ENCODE measurements around the gene TTI1. TPM values are rescaled to one million over a fixed set of nuclear protein-coding genes. Genes with fewer than 3 reads are reported as not detected.

Gene TTI1
- total RNA-seq, 2 donors from 2014 or later, result 9.6 to 13.6 TPM

- intact Hi-C loops (cut with DNase I, micrococcal nuclease), result no loop called here
- ATAC-seq, result no peak
Measured at GRCh38 chr20:37995856-37996605, 37.2 kb downstream of the TTI1 start.

GRCh38 chr20:37994512-37994911 lies 38.7 kb downstream of the TTI1 start:
- ATAC-seq, result no peak
- DNase-seq, result no peak
- intact Hi-C loops (cut with DNase I, micrococcal nuclease), result loop anchor here in 1 of 2 donors (5.0 kb wide), 1 partner anchor 427 kb away; no protein-coding TSS in a partner anchor

More at GRCh38 chr20:37995856-37996605, 37.2 kb downstream of the TTI1 start:
- no peak for DNase-seq

- peak; percentile 43 to 55 for DNase-seq
- ATAC-seq, result peak; percentile 76
- intact Hi-C loops (cut with DNase I, micrococcal nuclease), result loop anchor here in 1 of 2 donors (5.0 kb wide), 1 partner anchor 426 kb away; no protein-coding TSS in a partner anchor
Measured at GRCh38 chr20:37992802-37993409, 40.4 kb downstream of the TTI1 start.

- intact Hi-C loops (cut with DNase I, micrococcal nuclease), result loop anchor here in 1 of 2 donors (5.0 kb wide), 1 partner anchor 425 kb away; no protein-coding TSS in a partner anchor
- no peak for ATAC-seq
- DNase-seq, result no peak
Measured at GRCh38 chr20:37991908-37992307, 41.3 kb downstream of the TTI1 start.

GRCh38 chr20:37991157-37991866 lies 41.9 kb downstream of the TTI1 start:
- intact Hi-C loops (cut with DNase I, micrococcal nuclease), result loop anchor here in 1 of 2 donors (5.0 kb wide), 1 partner anchor 424 kb away; no protein-coding TSS in a partner anchor
- ATAC-seq (no peak), DNase-seq (no peak)

- intact Hi-C loops (cut with DNase I, micrococcal nuclease), result loop anchor here in 1 of 2 donors (5.0 kb wide), 1 partner anchor 423 kb away; no protein-coding TSS in a partner anchor
Measured at GRCh38 chr20:37990571-37991151, 42.6 kb downstream of the TTI1 start.

GRCh38 chr20:37989601-37990295 lies 43.5 kb downstream of the TTI1 start:
- DNase-seq (peak; percentile 49 to 79), ATAC-seq (peak; percentile 49)
- intact Hi-C loops (cut with DNase I, micrococcal nuclease), result loop anchor here in 1 of 2 donors (5.0 kb wide), 2 partner anchors 412 to 422 kb away; no protein-coding TSS in a partner anchor

More at GRCh38 chr20:37990571-37991151, 42.6 kb downstream of the TTI1 start:
- ATAC-seq, result peak; percentile 62
- peak; percentile 58 to 77 for DNase-seq

- intact Hi-C loops (cut with DNase I, micrococcal nuclease), result loop anchor here in 1 of 2 donors (5.0 kb wide), 1 partner anchor 411 kb away; no protein-coding TSS in a partner anchor
- DNase-seq, result no peak
- ATAC-seq, result no peak
Measured at GRCh38 chr20:37988306-37988954, 44.8 kb downstream of the TTI1 start.

GRCh38 chr20:37987602-37988290 lies 45.5 kb downstream of the TTI1 start:
- DNase-seq (no peak), ATAC-seq (no peak)
- intact Hi-C loops (cut with DNase I, micrococcal nuclease), result loop anchor here in 1 of 2 donors (5.0 kb wide), 1 partner anchor 410 kb away; no protein-coding TSS in a partner anchor

- ATAC-seq (peak; percentile 20), DNase-seq (peak; percentile 31 to 66)
- intact Hi-C loops (cut with DNase I, micrococcal nuclease), result loop anchor here in 1 of 2 donors (5.0 kb wide), 1 partner anchor 410 kb away; no protein-coding TSS in a partner anchor
Measured at GRCh38 chr20:37986873-37987601, 46.2 kb downstream of the TTI1 start.

GRCh38 chr20:37986044-37986858 lies 47.0 kb downstream of the TTI1 start:
- intact Hi-C loops (cut with DNase I, micrococcal nuclease), result loop anchor here in 1 of 2 donors (5.0 kb wide), 1 partner anchor 409 kb away; no protein-coding TSS in a partner anchor
- ATAC-seq, result no peak
- no peak for DNase-seq

- intact Hi-C loops (cut with DNase I, micrococcal nuclease), result no loop called here
- DNase-seq (no peak), ATAC-seq (no peak)
Measured at GRCh38 chr20:37984018-37984785, 49.1 kb downstream of the TTI1 start.

GRCh38 chr20:37983286-37983685 lies 50.0 kb downstream of the TTI1 start:
- ATAC-seq, result no peak
- DNase-seq, result no peak
- intact Hi-C loops (cut with DNase I, micrococcal nuclease), result no loop called here

GRCh38 chr20:37981568-37981967 lies 51.7 kb downstream of the TTI1 start:
- DNase-seq (no peak), ATAC-seq (no peak)
- intact Hi-C loops (cut with DNase I, micrococcal nuclease), result no loop called here

GRCh38 chr20:37980876-37981275 lies 52.4 kb downstream of the TTI1 start:
- intact Hi-C loops (cut with DNase I, micrococcal nuclease), result no loop called here
- DNase-seq (no peak), ATAC-seq (no peak)

All from left colon (tissue), 2 donors.